Right ventricle myocardium superior (tissue), 1 donor: ENCODE data around the gene AFDN. TPM values are rescaled to one million over a fixed set of nuclear protein-coding genes. Genes with fewer than 3 reads are reported as not detected.

Source experiments
- ATAC-seq: fragments of 200-7000 bp; cut with Tn5 transposase; one replicate; pipeline ENCODE4 v1.9.1; 2020; ENCODE audit warnings: mild to moderate bottlenecking; ENCODE audit not compliant: poor library complexity
- DNase-seq: peaks from one replicate; pipeline ENCODE4 v3.0.0-alpha.2; 2020
- intact Hi-C: fragments of 100-400 bp; cut with DNase I; formaldehyde crosslinking; loops from one replicate; pipeline ENCODE4 v1.11.2; 2022
- total RNA-seq: library from RNA; stranded (reverse); fragmentation: NEBNext Ultra II Directional; extraction: Animal tissue kit (Norgen Biotek cat#: 25700); gene quantifications from one replicate; pipeline ENCODE4 v1.2.1, GENCODE V29; 2021
- donor health status: DM: no; HTN: yes; CAD: no; lungs with severe emphysema.

The AFDN gene
- total RNA-seq, 1 donor from 2014 or later, result 49.1 TPM

DNA sequence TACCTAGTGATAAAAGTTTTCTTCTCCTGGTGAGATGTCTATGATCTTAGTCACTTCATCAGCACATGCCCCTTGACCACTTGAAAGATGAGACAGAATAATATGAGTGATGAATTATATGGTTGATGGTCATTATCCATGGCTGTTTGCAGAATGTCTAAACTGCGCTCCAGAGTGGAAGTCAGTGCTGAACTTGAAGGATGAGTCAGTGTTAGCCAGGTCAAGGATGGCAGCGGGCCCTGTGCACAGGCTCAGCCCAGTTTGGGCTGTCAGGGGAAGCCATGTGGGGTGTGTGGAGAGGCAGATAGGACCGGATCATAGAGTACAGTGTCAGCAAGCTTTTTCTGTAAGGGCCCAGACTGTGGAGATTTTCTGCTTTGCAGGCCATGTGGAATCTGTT, 103.6 kb downstream of the AFDN start:
- ATAC-seq (no peak), DNase-seq (no peak)
- intact Hi-C loops, result no loop called here

DNA sequence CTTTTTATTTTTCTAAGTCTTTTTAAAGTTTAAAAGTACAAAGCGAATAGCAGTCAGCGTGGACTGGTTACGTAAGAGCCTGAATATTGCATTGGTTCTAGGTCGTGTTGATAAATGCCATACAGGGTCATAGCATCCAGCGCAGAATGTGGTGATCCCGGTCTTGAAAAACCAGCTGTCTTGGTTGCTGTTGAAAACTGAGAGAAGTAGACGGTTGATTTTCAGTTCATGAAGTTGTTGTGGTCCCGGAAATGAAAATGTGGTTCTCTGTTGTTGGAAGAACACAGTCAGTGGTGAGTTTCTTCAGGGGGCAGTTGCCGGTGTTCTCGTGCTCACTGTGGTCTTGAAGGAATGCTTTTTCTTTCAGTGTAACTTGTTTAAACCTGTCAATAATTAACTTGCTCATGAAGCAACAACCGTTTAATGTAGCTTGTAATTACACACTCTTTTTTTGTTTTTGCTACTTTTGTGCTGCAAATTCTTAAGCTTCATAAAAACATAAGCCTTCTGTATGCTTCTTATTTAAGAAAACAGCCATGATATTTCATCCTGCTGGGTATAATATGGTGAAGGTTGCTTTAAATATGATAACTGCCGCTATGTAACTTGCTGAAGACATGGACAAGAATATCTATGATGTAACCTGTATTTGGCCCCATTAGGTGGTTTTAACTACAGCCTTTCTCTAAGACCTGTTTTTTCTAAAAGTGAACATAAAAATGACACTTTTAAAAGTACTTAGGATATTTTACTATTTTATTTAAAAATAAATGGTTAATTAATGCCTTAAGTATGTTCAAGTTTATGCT, 106.0 kb downstream of the AFDN start:
- ATAC-seq, result no peak
- intact Hi-C loops, result no loop called here

DNA sequence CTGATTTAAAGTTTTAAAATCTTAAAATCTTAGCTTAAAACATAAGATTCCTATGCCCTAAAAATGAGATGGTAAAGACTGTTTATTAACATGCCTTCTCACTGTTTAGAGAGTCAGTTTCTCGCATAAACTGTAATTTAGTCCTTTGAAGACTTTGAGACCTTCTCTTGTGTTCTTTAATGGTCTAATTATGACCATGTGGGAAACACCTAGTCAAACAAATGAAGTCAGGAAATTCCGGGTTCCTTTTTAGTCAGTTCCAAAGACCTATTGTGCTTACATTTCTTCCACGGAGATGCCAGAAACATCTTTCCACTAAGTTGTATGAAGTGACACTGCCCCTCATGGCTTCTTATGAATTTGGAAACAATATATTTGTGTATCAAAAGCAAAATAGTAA, 106.6 kb downstream of the AFDN start:
- no peak for DNase-seq
- no peak for ATAC-seq
- intact Hi-C loops, result no loop called here

More for the DNA sequence above, 106.0 kb downstream of the AFDN start:
- DNase-seq, result no peak

DNA sequence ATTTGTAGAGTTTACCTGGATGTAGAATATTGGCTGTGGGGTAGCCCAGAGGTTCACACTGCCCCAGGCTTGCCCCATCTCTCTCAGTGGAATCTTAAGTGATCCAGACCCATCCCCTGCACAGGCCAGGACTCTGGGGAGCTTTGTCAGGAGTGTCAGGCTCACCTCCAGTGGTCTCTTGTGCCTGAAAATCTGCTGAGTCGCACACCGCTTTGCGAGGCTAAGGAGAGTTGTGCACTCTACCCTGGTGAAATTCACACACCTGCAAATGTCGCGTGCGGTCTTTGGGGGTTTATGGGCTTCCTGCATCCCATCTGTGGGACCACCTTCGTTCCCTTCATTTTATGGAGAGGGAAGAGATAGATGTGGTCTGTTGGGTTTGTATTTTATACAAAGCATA, 107.1 kb downstream of the AFDN start:
- no peak for ATAC-seq
- DNase-seq, result no peak
- intact Hi-C loops, result no loop called here

DNA sequence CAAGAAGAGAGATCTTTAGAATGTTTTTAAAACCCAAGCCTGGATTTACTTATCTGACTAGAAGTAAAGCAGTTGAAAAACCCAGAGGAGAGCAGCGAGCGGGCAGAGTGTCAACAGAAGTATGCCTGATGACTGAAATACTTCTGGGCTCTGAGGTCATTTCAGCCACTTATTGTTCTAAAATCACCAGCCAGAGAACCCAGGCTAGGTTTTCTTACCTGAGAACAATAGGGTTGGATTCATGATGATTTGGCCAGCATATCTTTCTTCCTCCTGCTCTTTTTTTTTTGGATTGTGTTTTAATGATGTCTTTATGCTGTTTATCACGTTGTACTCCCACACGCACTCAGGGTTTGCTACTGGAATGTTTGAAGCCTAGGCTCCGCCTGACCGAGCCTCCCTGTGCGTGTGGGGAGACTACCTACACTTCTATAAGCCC, 107.7 kb downstream of the AFDN start:
- ATAC-seq, result peak; percentile 48
- DNase-seq, result no peak
- intact Hi-C loops, result no loop called here

DNA sequence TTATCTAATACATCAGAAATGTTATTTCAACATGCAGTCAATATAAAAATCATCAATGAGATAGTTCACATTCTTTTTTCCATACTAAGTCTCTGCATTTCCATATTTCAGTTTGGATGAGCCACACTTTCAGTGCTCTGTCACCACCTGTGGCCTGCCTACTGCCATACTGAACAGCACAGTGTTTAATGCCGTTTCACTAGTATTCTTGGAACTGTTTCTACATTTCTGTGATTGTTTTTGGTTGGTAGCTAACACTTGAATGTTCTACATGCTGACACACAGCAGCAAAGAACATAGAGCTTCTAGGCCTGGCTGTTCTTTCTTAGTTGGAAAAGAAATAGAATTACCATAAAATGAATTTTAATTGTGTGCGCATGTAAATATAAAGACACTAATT, 109.3 kb downstream of the AFDN start:
- intact Hi-C loops, result no loop called here
- ATAC-seq, result no peak
- DNase-seq, result no peak

DNA sequence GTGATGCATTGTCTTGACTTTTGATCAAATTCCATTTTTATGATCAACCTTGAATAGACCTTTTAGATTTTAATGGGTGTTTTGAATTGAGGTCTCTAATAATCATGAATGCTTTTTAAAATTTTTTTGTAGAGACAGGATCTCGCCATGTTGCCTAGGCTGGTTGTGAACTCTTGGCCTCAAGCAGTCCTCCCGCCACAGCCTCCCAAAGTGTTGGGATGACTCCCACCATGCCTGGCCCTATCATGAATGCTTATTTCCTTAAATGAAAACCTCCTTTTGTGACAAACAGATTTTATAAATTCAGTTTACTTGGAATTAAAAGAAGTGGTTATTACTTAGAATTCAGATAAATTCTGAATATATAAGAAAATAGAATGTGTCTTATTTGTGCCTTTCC, 110.6 kb downstream of the AFDN start:
- no peak for ATAC-seq
- DNase-seq, result no peak

DNA sequence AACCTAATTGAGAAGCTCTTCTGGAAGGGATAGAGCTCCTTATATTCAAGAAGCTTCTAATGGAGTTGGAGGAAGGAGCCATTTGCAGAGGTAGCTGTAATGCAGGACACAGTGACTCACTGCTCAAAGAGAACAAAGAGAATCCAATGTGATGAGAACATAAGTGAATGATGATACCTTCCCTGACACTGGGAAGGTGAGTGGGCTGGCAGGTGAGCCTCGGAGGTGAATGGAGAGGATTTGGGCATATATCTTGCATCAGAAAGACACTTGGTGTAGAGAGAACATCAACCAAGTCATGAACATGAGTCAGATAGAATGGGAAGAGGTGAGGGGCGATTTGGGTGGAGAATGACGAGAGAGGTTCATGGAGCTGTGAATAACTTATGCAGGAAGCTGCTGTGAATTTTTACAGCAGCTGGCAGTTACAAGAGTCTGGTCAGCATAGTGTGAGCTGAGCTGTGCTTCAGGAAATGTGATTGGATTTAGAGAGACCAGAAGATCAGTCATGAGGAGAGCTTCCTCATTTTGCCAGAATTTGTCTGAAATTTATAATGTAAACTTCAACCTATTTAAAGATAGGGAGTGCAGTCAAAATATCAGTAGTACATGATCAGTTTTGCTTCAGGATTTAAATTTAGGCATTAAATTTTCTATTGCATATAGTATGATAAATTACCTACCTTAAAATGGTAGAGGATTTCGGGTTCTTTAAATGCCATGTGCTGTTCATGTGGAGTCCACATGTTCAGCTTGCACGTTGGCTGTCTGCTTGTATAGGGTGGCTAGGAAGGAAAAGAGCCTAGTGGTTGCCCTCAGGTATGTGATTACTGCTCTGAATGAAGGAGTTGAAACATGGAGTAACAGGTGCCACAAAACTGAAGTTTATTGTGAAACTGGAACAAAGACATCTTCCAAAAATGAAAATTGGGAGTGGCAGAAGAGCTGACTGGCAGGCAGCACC, 111.5 kb downstream of the AFDN start:
- intact Hi-C loops, result no loop called here
- DNase-seq (no peak), ATAC-seq (peak; percentile 49)

More for the DNA sequence above, 110.6 kb downstream of the AFDN start:
- intact Hi-C loops, result no loop called here

DNA sequence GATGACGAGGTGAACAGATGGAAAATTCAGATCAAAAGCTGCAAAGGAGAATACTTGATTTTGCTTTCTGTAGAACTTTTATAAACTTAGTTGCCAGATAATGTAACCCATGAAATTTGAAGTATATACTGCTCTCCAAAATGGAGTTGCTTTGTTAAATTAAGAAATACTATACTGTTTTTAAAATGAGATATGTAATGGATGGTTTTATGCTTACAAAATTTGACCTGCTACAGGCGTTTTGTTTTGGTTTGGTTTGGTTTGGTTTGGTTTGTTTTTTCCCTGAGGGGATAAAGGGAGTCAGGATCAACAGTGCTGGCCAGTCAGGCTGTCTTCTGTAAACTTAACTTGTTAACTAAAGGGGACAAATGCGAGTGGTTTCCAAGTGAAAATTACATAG, 115.1 kb downstream of the AFDN start:
- intact Hi-C loops, result no loop called here
- no peak for ATAC-seq
- DNase-seq, result no peak

DNA sequence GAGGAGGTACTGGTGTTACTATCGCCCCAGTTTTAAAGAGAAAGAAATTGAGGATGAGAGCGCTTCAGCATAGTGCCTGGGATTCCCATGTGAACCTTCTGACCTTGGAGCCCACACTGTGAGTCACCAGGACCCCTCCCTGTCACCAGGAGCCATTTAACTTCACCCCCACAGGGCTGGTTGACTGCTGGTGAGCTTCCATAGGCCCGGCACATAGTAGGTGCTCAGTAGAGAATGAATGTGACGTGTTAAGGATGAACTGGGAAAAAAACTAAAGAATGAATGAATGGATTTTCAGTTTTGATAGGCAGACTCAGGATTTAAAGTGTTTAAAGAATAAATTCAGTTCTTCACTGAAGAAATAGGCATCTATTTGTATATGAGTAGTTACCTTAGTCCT, 117.4 kb downstream of the AFDN start:
- ATAC-seq, result no peak
- intact Hi-C loops, result no loop called here
- DNase-seq, result no peak

DNA sequence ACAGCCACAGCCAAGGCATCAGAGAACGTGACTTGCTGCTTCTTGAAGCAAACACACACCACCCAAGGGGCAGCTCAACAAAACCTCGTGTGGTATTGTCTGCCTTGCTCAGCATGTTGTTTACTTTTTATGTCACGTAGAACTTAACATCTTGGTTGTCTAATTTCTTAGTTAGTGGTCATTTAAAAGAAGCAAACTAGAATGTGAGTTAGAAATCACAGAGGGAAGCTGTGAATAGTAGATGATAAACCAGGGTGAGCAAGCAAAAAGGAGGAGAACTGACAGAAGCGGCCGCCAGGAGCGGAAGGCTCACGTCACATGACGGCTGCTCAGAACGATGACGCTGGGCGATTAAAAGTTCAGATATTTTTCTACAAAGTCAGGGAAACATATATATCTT, 119.3 kb downstream of the AFDN start:
- intact Hi-C loops, result no loop called here
- DNase-seq (no peak), ATAC-seq (no peak)

DNA sequence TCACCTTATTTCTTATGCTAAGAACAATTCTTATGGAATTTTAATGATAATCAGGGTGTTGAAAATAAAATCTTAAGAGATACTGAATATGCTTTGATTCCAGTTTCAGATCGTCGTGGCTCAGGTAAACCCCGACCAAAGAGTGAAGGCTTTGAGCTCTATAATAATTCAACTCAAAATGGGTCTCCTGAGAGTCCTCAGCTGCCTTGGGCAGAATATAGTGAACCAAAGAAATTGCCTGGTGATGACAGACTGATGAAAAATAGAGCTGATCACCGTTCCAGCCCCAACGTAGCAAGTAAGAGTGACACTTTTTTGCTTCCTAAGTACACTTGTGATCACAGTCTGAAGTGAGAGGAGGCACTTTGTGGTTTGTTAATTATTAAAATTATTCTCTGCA, 119.9 kb downstream of the AFDN start:
- ATAC-seq (no peak), DNase-seq (no peak)
- intact Hi-C loops, result no loop called here

DNA sequence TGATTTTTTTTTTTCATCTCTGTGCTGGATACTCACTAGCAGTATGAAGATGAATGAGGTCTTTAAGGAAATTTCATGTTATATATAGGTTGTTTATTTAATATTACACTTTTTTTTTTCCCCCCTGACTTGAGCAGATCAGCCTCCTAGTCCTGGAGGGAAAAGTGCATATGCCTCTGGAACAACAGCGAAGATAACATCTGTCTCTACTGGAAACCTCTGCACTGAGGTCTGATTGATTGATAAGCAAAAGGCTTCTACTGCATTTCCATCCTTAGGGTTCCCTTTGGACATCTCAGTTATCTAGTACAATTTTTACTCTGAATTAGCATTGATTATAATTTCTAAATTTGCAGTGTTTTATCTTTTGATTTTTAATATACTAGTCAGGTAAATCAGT, 121.0 kb downstream of the AFDN start:
- no peak for ATAC-seq
- DNase-seq, result no peak
- intact Hi-C loops, result no loop called here

DNA sequence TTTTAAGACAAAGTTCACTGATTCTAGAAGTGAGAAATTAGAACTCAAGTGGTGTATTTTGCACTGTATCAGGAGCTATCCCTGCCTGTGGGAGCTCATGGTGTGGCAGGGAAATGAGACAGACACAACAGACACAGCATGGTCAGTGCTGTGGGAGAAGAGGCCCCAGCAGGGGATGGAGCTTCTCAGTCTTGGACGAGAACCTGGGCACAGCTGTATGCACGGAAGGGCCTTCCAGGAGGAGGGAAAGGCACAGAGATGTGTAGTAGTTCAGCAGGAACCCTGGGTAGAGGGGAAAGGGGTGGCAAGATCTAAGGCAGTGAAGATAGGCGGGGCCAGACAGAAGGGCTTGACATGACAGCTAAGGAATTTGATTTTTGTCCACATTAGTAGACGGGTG, 122.0 kb downstream of the AFDN start:
- no peak for ATAC-seq
- intact Hi-C loops, result no loop called here
- DNase-seq, result no peak

DNA sequence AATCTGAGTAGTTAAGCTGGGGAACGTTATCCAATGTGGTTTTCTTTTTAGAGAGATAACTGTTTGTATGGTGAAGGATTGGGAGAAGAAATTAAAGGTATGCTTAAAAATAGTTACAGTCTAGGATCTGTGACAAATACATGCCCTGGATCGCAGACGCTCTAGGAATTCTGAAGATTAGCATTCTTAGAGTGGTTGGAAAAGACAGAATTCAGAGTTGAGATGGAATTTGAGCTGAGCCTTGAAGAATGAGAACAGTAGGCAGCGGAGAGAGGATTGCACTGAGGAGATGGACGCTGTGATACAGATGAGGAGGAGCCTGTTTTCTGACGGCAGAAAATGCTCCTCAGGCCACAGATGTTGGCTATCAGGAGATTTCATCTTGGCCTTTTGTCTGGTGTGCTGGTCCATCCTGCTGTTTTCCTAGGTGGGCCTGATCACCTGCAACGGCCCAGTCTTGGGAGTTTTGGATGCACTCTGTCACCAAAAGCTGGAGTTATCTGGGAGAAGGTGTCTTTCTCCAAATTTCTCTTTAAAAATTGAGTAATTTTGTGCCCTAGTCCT, 122.5 kb downstream of the AFDN start:
- intact Hi-C loops, result no loop called here
- ATAC-seq, result no peak

DNA sequence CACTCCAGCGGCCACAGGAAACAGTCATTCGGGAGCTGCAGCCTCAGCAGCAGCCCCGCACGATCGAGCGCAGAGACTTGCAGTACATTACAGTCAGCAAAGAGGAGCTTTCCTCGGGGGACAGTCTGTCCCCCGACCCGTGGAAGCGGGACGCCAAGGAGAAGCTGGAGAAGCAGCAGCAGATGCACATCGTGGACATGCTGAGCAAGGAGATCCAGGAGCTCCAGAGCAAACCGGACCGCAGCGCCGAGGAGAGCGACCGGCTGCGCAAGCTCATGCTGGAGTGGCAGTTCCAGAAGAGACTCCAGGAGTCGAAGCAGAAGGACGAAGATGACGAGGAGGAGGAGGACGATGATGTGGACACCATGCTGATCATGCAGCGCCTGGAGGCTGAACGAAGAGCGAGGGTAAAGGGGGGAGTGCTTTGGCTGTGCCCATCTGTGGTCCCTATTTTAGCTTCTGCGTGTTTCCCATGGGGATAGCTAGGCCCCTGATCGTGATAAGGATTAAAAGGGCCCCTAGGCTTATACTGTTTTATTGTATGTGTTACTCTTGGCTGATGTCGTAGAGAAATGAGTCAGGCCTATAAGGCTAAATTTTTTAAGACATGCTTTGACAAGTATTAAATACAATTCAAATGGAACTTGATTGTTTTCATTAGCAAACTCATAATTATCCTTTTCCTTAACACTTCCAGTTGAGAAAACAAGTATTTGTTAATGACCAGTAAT, 125.2 kb downstream of the AFDN start:
- intact Hi-C loops, result no loop called here
- DNase-seq (no peak), ATAC-seq (no peak)

More for the DNA sequence above, 122.5 kb downstream of the AFDN start:
- DNase-seq, result no peak

DNA sequence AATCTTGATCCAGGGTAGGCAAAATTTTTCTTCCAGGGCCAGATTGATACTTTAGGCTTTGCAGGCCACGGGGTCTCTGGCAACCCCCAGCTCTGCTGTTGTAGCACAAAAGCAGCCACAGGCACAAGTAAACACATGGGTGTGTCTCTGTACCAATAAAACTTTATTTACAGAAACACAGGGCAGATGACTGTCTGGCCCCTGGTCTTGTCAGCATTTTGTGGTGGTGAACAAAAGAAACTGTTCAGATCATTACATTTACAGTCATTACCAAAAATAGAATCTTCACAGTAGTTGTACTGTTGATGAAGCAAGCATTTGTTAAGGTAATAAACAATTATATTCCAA, 125.8 kb downstream of the AFDN start:
- intact Hi-C loops, result no loop called here
- DNase-seq (no peak), ATAC-seq (no peak)

DNA sequence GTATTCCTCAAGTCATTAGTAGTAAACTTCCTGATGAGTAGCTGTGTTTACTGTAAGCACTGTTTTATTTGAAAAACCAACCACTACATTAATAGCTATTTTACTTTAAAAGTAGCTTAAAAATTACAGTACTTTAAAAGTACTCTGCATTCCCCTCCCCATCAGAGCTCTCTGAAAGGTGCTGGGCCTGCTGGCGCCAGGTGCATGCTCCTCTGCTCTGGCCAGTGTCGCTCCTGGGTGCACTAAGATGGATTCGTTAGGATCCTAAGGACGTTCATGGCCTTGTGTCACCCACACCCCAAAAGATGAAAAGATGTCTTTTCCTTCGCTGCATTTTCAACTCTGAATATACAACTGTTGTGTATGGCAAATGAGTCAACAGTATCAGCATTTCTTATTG, 126.8 kb downstream of the AFDN start:
- intact Hi-C loops, result no loop called here

DNA sequence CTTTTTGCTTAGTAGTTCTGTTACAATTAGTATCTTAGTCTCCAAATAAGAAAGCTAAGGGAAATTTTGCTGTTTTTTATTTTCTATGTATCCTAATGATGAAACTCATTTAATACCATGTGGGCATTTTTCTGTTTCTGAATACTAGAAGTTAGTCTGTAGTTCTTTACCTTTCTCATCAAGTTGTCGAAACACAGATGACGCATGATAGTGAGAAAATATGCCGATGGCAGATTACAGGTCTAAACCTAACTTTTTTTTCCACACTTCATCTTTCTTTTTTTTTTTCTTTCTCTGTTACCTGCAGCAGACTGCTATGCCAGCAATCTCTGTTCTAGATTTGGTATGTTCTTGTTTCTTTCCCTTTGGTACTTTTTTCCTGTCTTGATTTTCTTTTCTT, 127.4 kb downstream of the AFDN start:
- ATAC-seq (no peak), DNase-seq (no peak)

More for the DNA sequence above, 126.8 kb downstream of the AFDN start:
- DNase-seq (no peak), ATAC-seq (no peak)

More for the DNA sequence above, 127.4 kb downstream of the AFDN start:
- intact Hi-C loops, result no loop called here
